ENCODE results near the gene RING1. TPM values are rescaled to one million over a fixed set of nuclear protein-coding genes. Genes with fewer than 3 reads are reported as not detected.

RING1 gene
- total and polyA plus RNA-seq, 10 of the 15 experiments (the other 5 are each of a cell fraction or from before 2014, with no cell fraction given) = 2.0 to 27.2 (median 15.8) TPM

DNA sequence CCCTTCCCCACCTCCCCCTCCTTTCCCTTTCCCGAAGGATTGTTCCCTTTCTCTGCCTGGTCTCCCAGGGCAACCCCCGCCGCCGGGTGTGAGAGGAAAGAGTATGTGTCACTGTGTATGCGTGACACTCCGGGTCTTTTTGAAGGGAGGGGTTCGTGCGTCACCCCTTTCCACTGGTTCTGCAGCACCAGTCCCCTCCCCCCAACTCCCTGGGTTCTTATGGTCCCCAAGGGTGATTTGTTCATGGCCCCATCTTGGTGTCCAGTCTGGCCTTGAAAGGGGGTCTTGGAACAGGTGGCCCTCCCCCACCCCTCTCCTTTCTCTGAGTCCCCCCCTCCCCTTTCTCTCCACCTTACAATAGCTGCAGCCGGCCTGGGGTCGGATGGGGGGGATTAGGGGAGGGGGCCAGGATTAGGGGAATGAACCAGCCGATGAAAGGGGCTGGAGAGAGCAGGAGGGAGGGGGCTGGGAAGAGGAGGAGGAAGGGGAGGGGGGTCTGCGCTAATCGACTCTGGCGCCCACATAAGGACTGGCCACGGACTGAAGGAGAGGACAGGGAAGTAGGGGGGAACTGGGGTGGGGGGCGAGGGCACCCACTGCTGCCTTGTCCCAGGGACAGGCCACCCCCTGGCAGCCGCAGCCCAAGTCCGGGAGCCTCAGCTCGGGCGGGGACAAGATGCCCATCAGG lies 1.3 kb upstream of the RING1 start (continued):
- no peak for TF ChIP-seq DPF2 (IDR thresholded peaks at IDR 0.05)
- no peak for TF ChIP-seq CHD1 (IDR thresholded peaks at IDR 0.05; ENCODE audit: low read depth, low read length)
- TF ChIP-seq, protein P1, sequence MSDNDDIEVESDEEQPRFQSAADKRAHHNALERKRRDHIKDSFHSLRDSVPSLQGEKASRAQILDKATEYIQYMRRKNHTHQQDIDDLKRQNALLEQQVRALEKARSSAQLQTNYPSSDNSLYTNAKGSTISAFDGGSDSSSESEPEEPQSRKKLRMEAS (IDR thresholded peaks at IDR 0.05; ENCODE audit: low read depth, low read length) = no peak
- TF ChIP-seq, protein P2, sequence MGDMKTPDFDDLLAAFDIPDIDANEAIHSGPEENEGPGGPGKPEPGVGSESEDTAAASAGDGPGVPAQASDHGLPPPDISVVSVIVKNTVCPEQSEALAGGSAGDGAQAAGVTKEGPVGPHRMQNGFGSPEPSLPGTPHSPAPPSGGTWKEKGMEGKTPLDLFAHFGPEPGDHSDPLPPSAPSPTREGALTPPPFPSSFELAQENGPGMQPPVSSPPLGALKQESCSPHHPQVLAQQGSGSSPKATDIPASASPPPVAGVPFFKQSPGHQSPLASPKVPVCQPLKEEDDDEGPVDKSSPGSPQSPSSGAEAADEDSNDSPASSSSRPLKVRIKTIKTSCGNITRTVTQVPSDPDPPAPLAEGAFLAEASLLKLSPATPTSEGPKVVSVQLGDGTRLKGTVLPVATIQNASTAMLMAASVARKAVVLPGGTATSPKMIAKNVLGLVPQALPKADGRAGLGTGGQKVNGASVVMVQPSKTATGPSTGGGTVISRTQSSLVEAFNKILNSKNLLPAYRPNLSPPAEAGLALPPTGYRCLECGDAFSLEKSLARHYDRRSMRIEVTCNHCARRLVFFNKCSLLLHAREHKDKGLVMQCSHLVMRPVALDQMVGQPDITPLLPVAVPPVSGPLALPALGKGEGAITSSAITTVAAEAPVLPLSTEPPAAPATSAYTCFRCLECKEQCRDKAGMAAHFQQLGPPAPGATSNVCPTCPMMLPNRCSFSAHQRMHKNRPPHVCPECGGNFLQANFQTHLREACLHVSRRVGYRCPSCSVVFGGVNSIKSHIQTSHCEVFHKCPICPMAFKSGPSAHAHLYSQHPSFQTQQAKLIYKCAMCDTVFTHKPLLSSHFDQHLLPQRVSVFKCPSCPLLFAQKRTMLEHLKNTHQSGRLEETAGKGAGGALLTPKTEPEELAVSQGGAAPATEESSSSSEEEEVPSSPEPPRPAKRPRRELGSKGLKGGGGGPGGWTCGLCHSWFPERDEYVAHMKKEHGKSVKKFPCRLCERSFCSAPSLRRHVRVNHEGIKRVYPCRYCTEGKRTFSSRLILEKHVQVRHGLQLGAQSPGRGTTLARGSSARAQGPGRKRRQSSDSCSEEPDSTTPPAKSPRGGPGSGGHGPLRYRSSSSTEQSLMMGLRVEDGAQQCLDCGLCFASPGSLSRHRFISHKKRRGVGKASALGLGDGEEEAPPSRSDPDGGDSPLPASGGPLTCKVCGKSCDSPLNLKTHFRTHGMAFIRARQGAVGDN (IDR thresholded peaks at IDR 0.05) = no peak
- no peak for TF ChIP-seq STAT1 (conservative IDR thresholded peaks at IDR 0.05)
- TF ChIP-seq IKZF1 (conservative IDR thresholded peaks at IDR 0.05) = no peak
- TF ChIP-seq ZBED1 (IDR thresholded peaks at IDR 0.05; ENCODE audit: borderline replicate concordance) = no peak
- TF ChIP-seq IRF4 (IDR thresholded peaks at IDR 0.05; ENCODE audit: low read depth, low read length) = no peak
